GM19468 (cell line): ENCODE results near the gene ETNPPL.
"Not testable (repeated sequence)": the region's sequence is repeated elsewhere in the genome, so short reads cannot be mapped to it uniquely, and the experiment has no call there.

ENCODE experiments used
- ATAC-seq: cut with Tn5 transposase; IDR thresholded peaks from one replicate; pipeline ENCODE4 v1.9.1; 2021; ENCODE audit warnings: mild to moderate bottlenecking, moderate library complexity, moderate number of reproducible peaks; ENCODE audit not compliant: unreplicated experiment; ENCODE audit errors: extremely low read depth

The ETNPPL gene

GRCh38 chr4:108763226-108763593 is 357 bp upstream of the ETNPPL start:
- no peak for ATAC-seq

- ATAC-seq: no peak
These were observed 4.4 kb downstream of the ETNPPL start for GRCh38 chr4:108758498-108758897.

- ATAC-seq: no peak
These were observed 8.5 kb downstream of the ETNPPL start for GRCh38 chr4:108754327-108754726.

- no peak for ATAC-seq
These were observed 11.5 kb downstream of the ETNPPL start for GRCh38 chr4:108751321-108751720.

- no peak for ATAC-seq
These were observed 13.7 kb downstream of the ETNPPL start for GRCh38 chr4:108749119-108749518.

GRCh38 chr4:108746511-108746910 is 16.3 kb downstream of the ETNPPL start:
- ATAC-seq: no peak

- no peak for ATAC-seq
These were observed 18.5 kb downstream of the ETNPPL start for GRCh38 chr4:108744307-108744706.

- ATAC-seq: no peak
These were observed 20.1 kb downstream of the ETNPPL start for GRCh38 chr4:108742451-108743420.

GRCh38 chr4:108738003-108738706 is 24.7 kb downstream of the ETNPPL start:
- ATAC-seq: no peak

GRCh38 chr4:108731006-108731405 is 31.8 kb downstream of the ETNPPL start:
- no peak for ATAC-seq

GRCh38 chr4:108730579-108730978 is 32.3 kb downstream of the ETNPPL start:
- no peak for ATAC-seq

- no peak for ATAC-seq
These were observed 33.1 kb downstream of the ETNPPL start for GRCh38 chr4:108729731-108730130.

- no peak for ATAC-seq
These were observed 37.4 kb downstream of the ETNPPL start for GRCh38 chr4:108725457-108725856.

GRCh38 chr4:108717386-108717785 is 45.5 kb downstream of the ETNPPL start:
- ATAC-seq: no peak

- no peak for ATAC-seq
These were observed 46.5 kb downstream of the ETNPPL start for GRCh38 chr4:108716340-108716739.

GRCh38 chr4:108714880-108715279 is 48.0 kb downstream of the ETNPPL start:
- no peak for ATAC-seq

GRCh38 chr4:108710578-108710977 is 52.3 kb downstream of the ETNPPL start:
- not testable (repeated sequence) for ATAC-seq

- no peak for ATAC-seq
These were observed 53.1 kb downstream of the ETNPPL start for GRCh38 chr4:108709722-108710121.

GRCh38 chr4:108709234-108709633 is 53.6 kb downstream of the ETNPPL start:
- ATAC-seq: no peak

- no peak for ATAC-seq
These were observed 56.6 kb downstream of the ETNPPL start for GRCh38 chr4:108706289-108706688.

GRCh38 chr4:108703966-108704365 is 58.9 kb downstream of the ETNPPL start:
- ATAC-seq: no peak
